HL-60/S4 treated with phorbol 12-myristate 13-acetate at 8.2 ng/mL for 4 days and 3 days (cell line): ENCODE measurements around the gene ABCB9.

Source experiments
- in situ Hi-C: fragments of 300-500 bp; cut with MboI; formaldehyde crosslinking; loops from 2 replicates; pipeline ENCODE4 v1.15.0; 2022; ENCODE audit warnings: low sequenced_read_pairs

The ABCB9 gene

GRCh38 chr12:122982477-122982815, 16.2 kb upstream of the ABCB9 start:
- in situ Hi-C loops = no loop called here

GRCh38 chr12:122981587-122982476, 15.6 kb upstream of the ABCB9 start:
- in situ Hi-C loops = no loop called here

GRCh38 chr12:122981036-122981471, 14.8 kb upstream of the ABCB9 start:
- in situ Hi-C loops = no loop called here

- in situ Hi-C loops = no loop called here
Observed at GRCh38 chr12:122980183-122981035, 14.1 kb upstream of the ABCB9 start, which contains the start of gene ARL6IP4. TSS of gene ARL6IP4 (plus strand) at chr12:122980681. CDS start at chr12:122981140, 459 bp downstream.

- in situ Hi-C loops = no loop called here
Observed at GRCh38 chr12:122979908-122980182, 13.6 kb upstream of the ABCB9 start.

- in situ Hi-C loops = no loop called here
Observed at GRCh38 chr12:122979001-122979907, 13.0 kb upstream of the ABCB9 start.

GRCh38 chr12:122978507-122978955, 12.3 kb upstream of the ABCB9 start:
- in situ Hi-C loops = no loop called here

- in situ Hi-C loops = no loop called here
Observed at GRCh38 chr12:122977655-122978392, 11.6 kb upstream of the ABCB9 start.

- in situ Hi-C loops = no loop called here
Observed at GRCh38 chr12:122977153-122977552, 10.9 kb upstream of the ABCB9 start.

- in situ Hi-C loops = no loop called here
Observed at GRCh38 chr12:122976648-122976975, 10.3 kb upstream of the ABCB9 start.

- in situ Hi-C loops = no loop called here
Observed at GRCh38 chr12:122975790-122976647, 9.8 kb upstream of the ABCB9 start.

GRCh38 chr12:122974892-122975789, 8.9 kb upstream of the ABCB9 start, which contains the start of gene OGFOD2:
TSS of gene OGFOD2 (plus strand) at chr12:122975244. CDS start at chr12:122975252, 8 bp downstream.
- in situ Hi-C loops = no loop called here

- in situ Hi-C loops = no loop called here
Observed at GRCh38 chr12:122974274-122974891, 8.1 kb upstream of the ABCB9 start.

- in situ Hi-C loops = no loop called here
Observed at GRCh38 chr12:122969676-122970075, 3.4 kb upstream of the ABCB9 start.

- in situ Hi-C loops = no loop called here
Observed at GRCh38 chr12:122968104-122968503, 1.8 kb upstream of the ABCB9 start.

- in situ Hi-C loops = no loop called here
Observed at GRCh38 chr12:122966743-122967550, 684 bp upstream of the ABCB9 start.

GRCh38 chr12:122965321-122965751, 927 bp downstream of the ABCB9 start:
- in situ Hi-C loops = no loop called here
